GM12864 (cell line): ENCODE data around the gene DEFB129.
"Not testable (repeated sequence)": the region's sequence is repeated elsewhere in the genome, so short reads cannot be mapped to it uniquely, and the experiment has no call there.

Experiments used
- DNase-seq: peaks from one replicate; pipeline ENCODE4 v3.0.0-alpha.2; 2011; ENCODE audit warnings: low read depth
- H3K4me3 ChIP-seq: 2 replicates; pipeline ENCODE4 v1.5.1; 2011; ENCODE audit warnings: mild to moderate bottlenecking, low read depth, low read length, control low read depth
- TF ChIP-seq, protein P1 (sequence below): IDR thresholded peaks from 2 replicates; pipeline ENCODE4 v1.5.1; 2011; ENCODE audit warnings: low read depth, mild to moderate bottlenecking, moderate library complexity, low read length, control low read depth, inconsistent platforms; ENCODE audit errors: missing control alignments

Gene DEFB129

GRCh38 chr20:251354-251753, 24.3 kb downstream of the DEFB129 start:
- TF ChIP-seq, protein P1, sequence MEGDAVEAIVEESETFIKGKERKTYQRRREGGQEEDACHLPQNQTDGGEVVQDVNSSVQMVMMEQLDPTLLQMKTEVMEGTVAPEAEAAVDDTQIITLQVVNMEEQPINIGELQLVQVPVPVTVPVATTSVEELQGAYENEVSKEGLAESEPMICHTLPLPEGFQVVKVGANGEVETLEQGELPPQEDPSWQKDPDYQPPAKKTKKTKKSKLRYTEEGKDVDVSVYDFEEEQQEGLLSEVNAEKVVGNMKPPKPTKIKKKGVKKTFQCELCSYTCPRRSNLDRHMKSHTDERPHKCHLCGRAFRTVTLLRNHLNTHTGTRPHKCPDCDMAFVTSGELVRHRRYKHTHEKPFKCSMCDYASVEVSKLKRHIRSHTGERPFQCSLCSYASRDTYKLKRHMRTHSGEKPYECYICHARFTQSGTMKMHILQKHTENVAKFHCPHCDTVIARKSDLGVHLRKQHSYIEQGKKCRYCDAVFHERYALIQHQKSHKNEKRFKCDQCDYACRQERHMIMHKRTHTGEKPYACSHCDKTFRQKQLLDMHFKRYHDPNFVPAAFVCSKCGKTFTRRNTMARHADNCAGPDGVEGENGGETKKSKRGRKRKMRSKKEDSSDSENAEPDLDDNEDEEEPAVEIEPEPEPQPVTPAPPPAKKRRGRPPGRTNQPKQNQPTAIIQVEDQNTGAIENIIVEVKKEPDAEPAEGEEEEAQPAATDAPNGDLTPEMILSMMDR, result no peak
- H3K4me3 ChIP-seq, result no peak overlapping the region
- DNase-seq, result no peak

DNA sequence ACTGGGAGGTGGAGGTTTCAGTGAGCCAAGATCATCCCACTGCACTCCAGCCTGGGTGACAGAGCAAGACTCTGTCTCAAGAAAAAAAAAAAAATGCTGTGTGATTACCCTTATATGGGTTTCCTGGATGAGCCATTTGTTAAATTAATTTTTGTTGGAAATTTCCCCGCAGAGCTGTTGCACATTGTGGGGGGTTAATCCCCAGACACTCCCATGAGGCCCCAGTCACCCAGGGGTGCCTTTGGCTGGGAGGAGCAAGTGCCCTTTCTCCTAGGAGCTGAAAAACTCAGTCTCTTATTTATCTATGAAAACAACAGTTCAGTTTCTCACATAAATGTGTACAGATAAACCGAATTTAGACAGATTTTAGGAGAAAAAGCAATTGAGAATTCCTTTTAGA, 25.7 kb downstream of the DEFB129 start:
- no peak overlapping the region for H3K4me3 ChIP-seq
- TF ChIP-seq, protein P1, result no peak
- no peak for DNase-seq

DNA sequence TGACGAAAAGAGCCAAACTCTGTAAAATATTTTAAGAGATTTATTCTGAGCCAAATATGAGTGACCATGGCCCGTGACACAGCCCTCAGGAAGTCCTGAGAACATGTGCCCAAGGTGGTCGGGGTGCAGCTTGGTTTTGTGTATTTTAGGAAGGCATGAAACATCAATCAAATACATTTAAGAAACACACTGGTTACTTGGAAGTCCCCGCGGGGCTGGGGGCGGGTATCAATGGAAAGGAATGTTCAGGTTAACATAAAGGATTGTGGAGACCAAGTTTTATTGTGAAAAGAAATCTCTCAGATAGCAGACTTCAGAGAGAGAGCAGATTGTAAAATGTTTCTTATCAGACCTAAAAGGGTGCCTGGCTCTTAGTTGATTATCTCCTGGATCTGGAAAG, 26.4 kb downstream of the DEFB129 start:
- H3K4me3 ChIP-seq, DNase-seq: not testable (repeated sequence)

- TF ChIP-seq, protein P1, result no peak
- no peak for DNase-seq
- no peak within 1 kb of the TSS for H3K4me3 ChIP-seq
Measured at GRCh38 chr20:257419-257818, 30.4 kb downstream of the DEFB129 start, which contains the start of gene DEFB132. DEFB132 (plus strand) TSS chr20:257724; CDS start chr20:257779, 55 bp downstream.

GRCh38 chr20:258269-258858, 31.3 kb downstream of the DEFB129 start:
- TF ChIP-seq, protein P1, result no peak

DNA sequence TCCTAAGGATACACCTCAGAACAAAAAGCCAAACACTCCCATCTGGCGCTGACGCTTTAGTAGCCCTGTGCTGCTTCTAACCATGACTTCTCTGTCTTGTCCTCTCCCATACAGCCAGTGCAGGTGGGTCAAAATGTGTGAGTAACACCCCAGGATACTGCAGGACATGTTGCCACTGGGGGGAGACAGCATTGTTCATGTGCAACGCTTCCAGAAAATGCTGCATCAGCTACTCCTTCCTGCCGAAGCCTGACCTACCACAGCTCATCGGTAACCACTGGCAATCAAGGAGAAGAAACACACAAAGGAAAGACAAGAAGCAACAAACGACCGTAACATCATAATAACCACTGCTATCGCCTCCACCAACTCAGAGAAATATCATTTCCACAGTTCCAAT, 31.9 kb downstream of the DEFB129 start:
- TF ChIP-seq, protein P1, result no peak
- H3K4me3 ChIP-seq, result no peak overlapping the region
- DNase-seq, result no peak

More at GRCh38 chr20:258269-258858, 31.3 kb downstream of the DEFB129 start:
- H3K4me3 ChIP-seq, result no peak overlapping the region
- DNase-seq, result no peak

DNA sequence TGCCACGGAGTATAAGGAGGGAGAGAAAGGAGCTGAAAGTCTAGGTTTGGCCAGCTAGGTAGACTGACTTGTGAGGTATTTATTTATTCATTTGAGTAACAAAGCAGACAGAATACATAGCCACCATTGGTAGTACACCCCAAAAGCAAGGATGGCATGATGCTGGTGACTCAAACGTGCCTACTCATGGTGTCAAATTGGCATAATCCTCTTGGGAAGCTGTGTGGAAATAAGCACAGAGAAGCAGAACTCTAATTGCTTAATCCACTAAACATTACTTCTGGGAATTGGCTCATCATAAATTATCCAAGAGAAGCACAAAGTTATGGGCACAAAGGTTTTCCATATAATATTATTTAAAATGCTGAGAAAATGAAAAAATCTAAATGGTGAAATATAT, 32.9 kb downstream of the DEFB129 start:
- no peak for DNase-seq
- TF ChIP-seq, protein P1, result no peak
- no peak overlapping the region for H3K4me3 ChIP-seq

DNA sequence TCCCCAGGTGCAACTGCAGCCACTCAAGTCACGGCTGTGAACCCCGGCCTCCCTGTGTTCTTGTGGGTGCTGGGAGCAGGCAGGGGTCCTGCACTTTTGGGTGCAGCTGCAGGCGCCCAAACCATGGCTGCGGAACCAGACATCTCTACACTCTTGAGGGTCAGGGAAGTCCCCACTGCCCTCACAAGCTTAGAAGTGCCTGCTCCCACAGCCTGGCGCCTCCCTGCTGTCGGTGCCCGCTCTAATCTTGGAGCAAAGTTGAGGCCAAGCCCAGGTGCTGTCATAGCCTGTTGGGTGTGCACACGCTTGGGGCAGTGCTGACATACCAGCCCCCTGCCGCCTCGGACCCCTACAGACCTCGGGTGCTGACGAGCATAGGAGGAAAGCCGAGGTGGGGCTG, 36.6 kb downstream of the DEFB129 start:
- TF ChIP-seq, protein P1, result no peak
- H3K4me3 ChIP-seq, result no peak overlapping the region
- no peak for DNase-seq
